Activated CD8-positive, alpha-beta T cell treated with anti-CD3 and anti-CD28 coated beads for 36 hours (primary cell): ENCODE data around the gene MUC6. TPM values are rescaled to one million over a fixed set of nuclear protein-coding genes. Genes with fewer than 3 reads are reported as not detected.

Experiments
- ATAC-seq: fragments of 200-7000 bp; cut with Tn5 transposase; one replicate; pipeline ENCODE4 v1.10.0; 2021; ENCODE audit warnings: mild to moderate bottlenecking, moderate library complexity
- CTCF ChIA-PET: fragments of 350-600 bp; sonication (Branson Sonifier 250); formaldehyde crosslinking; loops from one replicate; lab custom pipeline; 2021; ENCODE audit warnings: antibody characterized with exemption; lab: Charles Lee
- POLR2A ChIA-PET: fragments of 350-600 bp; sonication (Branson Sonifier 250); formaldehyde crosslinking; loops from one replicate; lab custom pipeline; 2021; ENCODE audit warnings: antibody characterized with exemption; lab: Charles Lee
- DNase-seq: peaks from one replicate; pipeline ENCODE4 v3.0.0-alpha.2; 2020
- H3K27ac Mint-ChIP-seq: one replicate; pipeline ENCODE4 v1.8.0; 2021; ENCODE audit warnings: mild to moderate bottlenecking, mixed read lengths
- H3K27me3 Mint-ChIP-seq: one replicate; pipeline ENCODE4 v1.8.0; 2021; ENCODE audit warnings: mixed read lengths
- H3K36me3 Mint-ChIP-seq: one replicate; pipeline ENCODE4 v1.8.0; 2021; ENCODE audit warnings: low read depth, mixed read lengths
- H3K4me1 Mint-ChIP-seq: one replicate; pipeline ENCODE4 v1.8.0; 2021; ENCODE audit warnings: low read depth, mixed read lengths
- H3K4me3 Mint-ChIP-seq: one replicate; pipeline ENCODE4 v1.8.0; 2021; ENCODE audit warnings: mild to moderate bottlenecking, moderate library complexity, mixed read lengths
- H3K9me3 Mint-ChIP-seq: one replicate; pipeline ENCODE4 v1.8.0; 2021; ENCODE audit warnings: mixed read lengths
- CTCF ChIP-seq: fragments of 200-600 bp; IDR thresholded peaks from one replicate; pipeline ENCODE4 v1.8.0; 2022; ENCODE audit warnings: antibody characterized with exemption, mild to moderate bottlenecking
- intact Hi-C: fragments of 100-400 bp; cut with micrococcal nuclease; formaldehyde crosslinking; loops from one replicate; pipeline ENCODE4 v1.10.0; 2022
- total RNA-seq, 2 experiments: library from RNA; stranded (reverse); gene quantifications; one replicate each; pipeline ENCODE4 v1.2.3, GENCODE V29; 2021

MUC6 gene
- total RNA-seq, 2 experiments from 2014 or later: not detected

- Mint-ChIP-seq H3K9me3 (no peaks in the 10 kb centered on the region), H3K4me1 (peaks cover 11% of the 10 kb centered on the region), H3K36me3 (no peaks in the 10 kb centered on the region), H3K27ac (no peak overlapping the region), H3K27me3 (peaks cover 13% of the 10 kb centered on the region), H3K4me3 (no peak overlapping the region)
- ChIA-PET CTCF (interaction anchor here (1.1 kb wide), 1 partner anchor 219 kb away, joined by 3 read pairs; no protein-coding TSS in a partner anchor), POLR2A (no interaction called here)
- no peak for DNase-seq
- no peak for ATAC-seq
- no peak for TF ChIP-seq CTCF
- intact Hi-C loops: no loop called here
Measured at GRCh38 chr11:1067812-1068496, 31.4 kb upstream of the MUC6 start.

- no peaks in the 10 kb centered on the region for H3K36me3 Mint-ChIP-seq
- H3K27ac Mint-ChIP-seq: no peak overlapping the region
- ChIA-PET CTCF (interaction anchor here (1.0 kb wide), 1 partner anchor 10 kb away, joined by 3 read pairs; no protein-coding TSS in a partner anchor), POLR2A (no interaction called here)
- TF ChIP-seq CTCF: no peak
- peaks cover 16% of the 10 kb centered on the region for H3K4me1 Mint-ChIP-seq
- peaks cover 18% of the 10 kb centered on the region for H3K27me3 Mint-ChIP-seq
- ATAC-seq (no peak), DNase-seq (no peak)
- H3K4me3 Mint-ChIP-seq: no peak overlapping the region
- no peaks in the 10 kb centered on the region for H3K9me3 Mint-ChIP-seq
- intact Hi-C loops: no loop called here
Measured at GRCh38 chr11:1064167-1064566, 27.6 kb upstream of the MUC6 start.

GRCh38 chr11:1062075-1062820 lies 25.7 kb upstream of the MUC6 start:
- ATAC-seq: no peak
- DNase-seq: no peak

GRCh38 chr11:1060852-1061616 lies 24.5 kb upstream of the MUC6 start:
- H3K4me3 Mint-ChIP-seq: no peak overlapping the region
- H3K4me1 Mint-ChIP-seq: peaks cover 16% of the 10 kb centered on the region
- no peaks in the 10 kb centered on the region for H3K36me3 Mint-ChIP-seq
- peaks cover 23% of the 10 kb centered on the region for H3K27me3 Mint-ChIP-seq
- no peak for TF ChIP-seq CTCF
- CTCF ChIA-PET: interaction anchor here (1.0 kb wide), 1 partner anchor 10 kb away, joined by 4 read pairs; no protein-coding TSS in a partner anchor
- POLR2A ChIA-PET: interaction anchor here (0.7 kb wide), 1 partner anchor 667 kb away, joined by 3 read pairs; no protein-coding TSS in a partner anchor
- no peaks in the 10 kb centered on the region for H3K9me3 Mint-ChIP-seq
- DNase-seq (no peak), ATAC-seq (no peak)
- H3K27ac Mint-ChIP-seq: no peak overlapping the region
- intact Hi-C loops: no loop called here

More at GRCh38 chr11:1062075-1062820, 25.7 kb upstream of the MUC6 start:
- intact Hi-C loops: no loop called here
- H3K4me3 Mint-ChIP-seq: no peak overlapping the region
- POLR2A ChIA-PET: interaction anchor here (0.7 kb wide), 1 partner anchor 665 kb away, joined by 3 read pairs; no protein-coding TSS in a partner anchor
- CTCF ChIA-PET: interaction anchor here (1.0 kb wide), 1 partner anchor 11 kb away, joined by 4 read pairs; no protein-coding TSS in a partner anchor
- H3K4me1 Mint-ChIP-seq: peaks cover 16% of the 10 kb centered on the region
- H3K9me3 Mint-ChIP-seq: no peaks in the 10 kb centered on the region
- no peaks in the 10 kb centered on the region for H3K36me3 Mint-ChIP-seq
- H3K27ac Mint-ChIP-seq: no peak overlapping the region
- H3K27me3 Mint-ChIP-seq: peaks cover 23% of the 10 kb centered on the region
- TF ChIP-seq CTCF: no peak
